GM19043 (cell line): ENCODE measurements around the gene FAM181A.

Source experiments
- ATAC-seq: cut with Tn5 transposase; IDR thresholded peaks from one replicate; pipeline ENCODE4 v1.9.1; 2021; ENCODE audit warnings: low read depth; ENCODE audit not compliant: unreplicated experiment

FAM181A gene

DNA sequence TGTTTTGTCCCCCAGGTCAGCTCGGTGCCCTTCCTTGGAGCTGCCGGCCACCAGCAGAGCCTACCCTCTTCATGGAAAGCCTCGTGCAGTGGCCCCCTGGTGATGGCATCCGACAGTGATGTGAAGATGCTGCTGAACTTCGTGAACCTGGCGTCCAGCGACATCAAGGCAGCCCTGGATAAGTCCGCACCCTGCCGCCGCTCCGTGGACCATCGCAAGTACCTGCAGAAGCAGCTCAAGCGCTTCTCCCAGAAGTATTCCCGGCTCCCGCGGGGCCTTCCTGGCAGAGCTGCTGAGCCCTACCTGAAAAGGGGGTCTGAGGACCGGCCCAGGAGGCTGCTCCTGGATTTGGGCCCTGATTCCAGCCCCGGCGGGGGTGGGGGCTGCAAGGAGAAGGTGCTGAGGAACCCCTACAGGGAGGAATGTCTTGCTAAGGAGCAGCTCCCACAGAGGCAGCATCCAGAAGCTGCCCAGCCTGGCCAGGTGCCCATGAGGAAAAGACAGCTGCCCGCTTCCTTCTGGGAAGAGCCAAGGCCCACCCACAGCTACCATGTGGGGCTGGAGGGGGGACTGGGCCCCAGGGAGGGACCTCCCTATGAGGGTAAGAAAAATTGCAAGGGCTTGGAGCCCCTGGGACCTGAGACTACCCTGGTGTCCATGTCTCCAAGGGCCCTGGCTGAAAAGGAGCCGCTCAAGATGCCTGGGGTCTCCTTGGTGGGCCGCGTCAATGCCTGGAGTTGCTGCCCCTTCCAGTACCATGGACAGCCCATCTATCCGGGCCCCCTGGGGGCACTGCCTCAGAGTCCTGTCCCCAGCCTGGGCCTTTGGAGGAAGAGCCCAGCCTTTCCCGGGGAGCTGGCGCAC lies 1.3 kb downstream of the FAM181A start:
- no peak for ATAC-seq

DNA sequence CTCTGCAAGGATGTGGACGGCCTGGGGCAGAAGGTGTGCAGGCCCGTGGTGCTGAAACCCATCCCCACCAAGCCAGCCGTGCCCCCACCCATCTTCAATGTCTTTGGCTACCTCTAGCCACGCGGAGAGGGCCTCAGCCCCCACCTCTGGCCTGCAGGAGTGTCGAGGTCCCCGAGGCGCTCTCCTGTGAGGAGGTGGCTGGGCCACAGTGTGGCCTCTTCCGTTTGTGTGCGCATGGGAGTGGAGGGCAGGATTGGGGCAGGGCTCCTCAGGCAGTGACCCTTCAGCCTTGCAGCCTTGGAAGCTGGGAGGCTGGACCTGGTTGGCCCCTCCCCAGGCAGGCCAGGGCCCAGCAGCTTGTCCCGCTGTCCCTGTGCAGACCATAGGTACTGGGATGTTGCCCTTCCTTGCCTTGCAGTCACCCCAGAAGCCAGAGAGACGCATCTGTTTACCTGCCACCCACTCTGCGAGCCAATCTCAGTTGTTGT lies 1.9 kb downstream of the FAM181A start:
- ATAC-seq: no peak

DNA sequence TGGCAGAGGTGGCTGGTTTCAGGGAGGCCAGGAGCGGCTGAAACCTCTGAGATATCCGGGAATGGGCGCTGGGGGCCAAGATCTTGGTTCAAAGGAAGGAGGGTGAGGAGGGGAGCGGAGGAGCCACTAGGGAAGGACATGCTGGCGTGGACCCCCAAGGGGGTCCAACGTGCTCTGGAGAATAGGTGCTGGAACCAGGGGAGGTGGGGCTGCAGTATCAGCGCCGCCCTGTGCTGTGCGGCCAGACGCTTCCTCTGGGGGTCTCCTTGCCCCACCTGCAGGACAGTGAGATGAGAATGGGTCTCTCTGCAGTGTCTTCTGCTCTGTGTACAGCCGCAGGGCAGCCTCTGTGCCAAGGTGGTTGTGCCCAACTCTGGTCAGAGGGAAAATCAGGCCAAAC lies 2.5 kb downstream of the FAM181A start:
- ATAC-seq: no peak

DNA sequence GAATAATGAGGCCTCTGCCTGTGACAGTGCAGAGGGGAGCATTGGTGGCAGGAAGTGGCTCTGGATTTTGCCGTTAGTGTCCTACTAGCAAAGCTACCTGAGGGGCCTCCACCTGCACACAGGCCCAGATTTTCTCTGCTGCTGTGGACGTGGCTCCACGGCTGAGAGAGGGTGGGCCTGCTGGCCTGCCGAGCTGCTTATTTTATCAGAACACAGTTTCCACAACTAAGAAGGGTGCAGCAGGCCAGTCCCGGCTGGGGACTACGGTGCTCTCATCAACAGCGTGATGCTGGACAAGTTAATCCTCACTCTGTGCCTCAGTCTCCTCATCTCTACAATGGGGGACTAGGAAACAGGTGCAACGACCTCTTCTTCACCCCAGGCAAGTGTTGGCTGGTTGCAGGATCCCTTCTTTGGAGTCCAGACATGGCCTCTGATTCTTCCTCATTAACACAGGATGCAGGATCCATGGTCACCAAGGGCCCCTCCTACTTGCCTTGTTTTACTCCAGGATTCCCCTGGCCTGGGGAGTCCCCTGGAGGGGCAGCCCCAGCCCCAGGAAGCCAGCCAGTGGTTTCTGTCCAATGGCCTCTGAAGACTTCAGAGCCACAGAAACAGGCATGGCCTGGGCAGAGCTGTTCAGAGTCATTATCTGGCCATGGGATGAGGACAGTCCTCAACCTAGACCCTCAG lies 3.3 kb downstream of the FAM181A start:
- ATAC-seq: no peak

DNA sequence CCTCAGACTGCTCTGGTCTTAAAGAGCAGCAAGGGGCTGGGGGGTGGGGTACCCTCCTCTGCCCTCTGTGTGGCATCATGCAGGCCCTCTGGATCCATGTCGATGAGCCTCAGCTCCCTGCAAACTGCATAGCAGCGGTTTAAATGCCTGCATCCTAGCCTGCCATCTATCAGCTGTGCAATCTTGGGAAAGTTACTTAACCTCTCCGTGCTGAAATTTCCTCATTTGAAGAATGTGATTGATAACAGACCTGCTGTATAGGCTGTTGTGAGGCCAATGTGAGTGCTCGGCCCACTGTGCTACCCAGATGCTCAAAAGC lies 3.8 kb downstream of the FAM181A start:
- ATAC-seq: no peak

DNA sequence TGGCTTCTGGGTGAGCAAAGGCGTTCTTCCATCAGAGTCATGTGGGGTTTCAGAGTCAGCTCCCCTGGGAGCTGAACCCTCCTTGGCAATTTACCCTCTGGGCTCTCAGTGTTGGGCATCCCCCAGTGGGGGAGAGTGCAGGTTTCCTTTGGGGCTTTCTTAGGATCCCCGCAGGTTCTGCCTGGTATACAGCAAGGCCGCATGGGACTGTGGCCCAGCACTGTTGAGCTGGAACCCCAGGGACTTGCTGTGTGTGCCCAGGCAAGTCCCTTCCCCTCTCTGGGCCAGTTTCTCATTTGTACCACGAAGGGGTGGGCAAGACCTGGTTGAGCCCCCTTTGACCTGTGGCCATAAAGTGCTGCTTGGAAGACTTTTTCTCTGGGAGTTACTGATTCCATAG lies 5.5 kb downstream of the FAM181A start:
- ATAC-seq: no peak

DNA sequence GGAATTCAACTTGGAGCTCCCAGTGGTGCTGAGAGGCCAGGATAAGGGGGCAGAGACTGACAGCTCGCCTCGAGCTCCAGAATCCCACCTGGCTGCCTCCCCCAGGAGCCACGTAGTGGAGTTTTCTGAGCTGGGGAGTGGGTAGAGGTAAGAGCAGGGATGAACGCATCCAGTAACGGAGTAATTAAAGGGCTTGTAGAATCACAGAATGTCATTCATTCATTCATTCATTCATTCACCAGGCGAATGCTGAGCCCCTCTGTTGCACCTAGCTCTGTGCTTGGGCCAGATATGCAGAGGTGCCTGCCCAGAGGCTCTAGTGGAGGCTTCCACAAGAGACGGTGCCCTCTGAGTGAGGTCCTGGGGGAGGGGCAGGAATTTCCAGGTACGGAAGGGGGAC lies 8.1 kb downstream of the FAM181A start:
- ATAC-seq: no peak

DNA sequence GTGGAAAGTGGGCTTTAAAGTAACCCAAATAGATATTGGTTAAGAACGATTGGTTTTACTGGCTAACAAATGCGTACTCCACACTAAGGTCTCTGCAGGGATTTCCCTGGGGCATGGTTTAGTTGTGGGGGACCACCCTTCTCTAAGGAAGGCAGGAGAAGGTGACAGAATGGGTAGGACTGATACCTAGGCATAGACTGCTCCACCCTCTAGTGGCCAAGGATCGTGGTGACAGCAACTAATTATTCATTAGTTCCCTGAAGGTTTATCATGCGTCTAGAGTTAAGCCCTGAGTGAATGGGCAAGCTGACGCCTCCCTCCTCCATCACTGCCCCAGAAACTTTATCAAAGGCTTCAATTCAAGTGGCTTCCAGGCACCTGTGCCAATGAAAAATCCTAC lies 9.1 kb downstream of the FAM181A start:
- no peak for ATAC-seq

DNA sequence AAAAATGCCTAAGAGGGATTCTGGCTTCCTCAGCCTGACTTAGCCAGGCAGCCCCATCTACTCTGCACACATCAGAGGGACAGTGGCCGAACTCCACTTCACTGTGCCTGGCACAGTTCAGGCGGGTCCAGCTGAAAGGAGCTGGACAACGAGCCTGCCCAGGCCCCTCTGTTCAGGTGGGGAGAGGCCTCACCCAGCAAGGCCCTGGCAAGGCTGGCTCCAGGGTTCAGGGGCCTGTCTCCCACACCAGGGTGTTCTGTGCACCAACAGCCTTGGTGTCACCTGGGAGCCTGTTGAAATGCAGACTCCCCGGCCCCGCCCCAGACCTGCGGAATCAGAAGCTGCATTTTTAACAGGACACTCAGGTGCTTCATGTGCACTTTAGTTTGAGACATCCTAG lies 9.8 kb downstream of the FAM181A start:
- ATAC-seq: no peak

DNA sequence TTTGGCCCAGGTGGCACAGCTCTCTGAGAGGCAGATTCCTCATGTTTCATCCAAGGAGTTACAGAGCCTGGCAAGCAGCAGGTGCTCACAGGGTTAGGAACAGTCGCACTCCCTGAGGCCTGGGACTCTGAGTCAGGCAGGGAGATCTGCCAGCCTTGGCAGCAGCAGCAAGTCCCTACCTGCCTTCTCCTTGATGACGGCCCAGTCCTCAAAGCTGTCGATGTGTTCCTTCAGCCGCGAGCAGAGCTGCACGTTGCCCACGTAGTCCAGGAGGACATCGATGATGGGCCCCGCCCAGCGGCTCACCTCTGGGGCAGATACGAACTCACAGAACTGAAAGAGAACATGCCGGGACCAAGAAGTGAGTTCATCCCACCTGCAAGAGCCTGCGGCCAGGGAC lies 10.4 kb downstream of the FAM181A start:
- no peak for ATAC-seq

DNA sequence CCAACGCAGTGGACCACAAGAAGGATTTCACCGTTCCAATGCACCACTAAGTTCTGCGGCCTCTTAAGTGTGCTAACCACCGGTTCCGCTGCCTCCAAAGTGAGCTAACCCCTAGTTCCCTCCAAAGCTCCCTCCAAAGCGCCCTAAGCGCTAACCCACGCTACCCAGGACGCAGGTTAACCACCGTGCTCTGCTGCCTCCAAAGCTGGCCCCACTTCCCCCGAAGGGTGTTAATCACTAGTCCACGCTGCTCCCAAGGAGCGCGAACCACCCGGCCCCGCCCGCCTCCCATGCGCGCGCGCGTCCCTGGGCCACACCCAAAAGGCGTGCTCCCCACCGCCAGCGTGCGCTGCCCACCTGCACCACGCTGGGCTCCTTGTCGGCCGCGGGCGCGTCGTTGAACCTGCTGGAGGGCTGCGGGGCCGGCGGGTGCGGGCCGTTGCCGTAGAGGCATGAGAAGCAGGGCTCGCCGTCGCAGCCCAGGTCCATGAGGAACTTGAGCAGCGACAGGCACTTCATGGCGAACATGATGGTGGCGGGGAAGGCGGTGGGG lies 11.7 kb downstream of the FAM181A start:
- no peak for ATAC-seq

DNA sequence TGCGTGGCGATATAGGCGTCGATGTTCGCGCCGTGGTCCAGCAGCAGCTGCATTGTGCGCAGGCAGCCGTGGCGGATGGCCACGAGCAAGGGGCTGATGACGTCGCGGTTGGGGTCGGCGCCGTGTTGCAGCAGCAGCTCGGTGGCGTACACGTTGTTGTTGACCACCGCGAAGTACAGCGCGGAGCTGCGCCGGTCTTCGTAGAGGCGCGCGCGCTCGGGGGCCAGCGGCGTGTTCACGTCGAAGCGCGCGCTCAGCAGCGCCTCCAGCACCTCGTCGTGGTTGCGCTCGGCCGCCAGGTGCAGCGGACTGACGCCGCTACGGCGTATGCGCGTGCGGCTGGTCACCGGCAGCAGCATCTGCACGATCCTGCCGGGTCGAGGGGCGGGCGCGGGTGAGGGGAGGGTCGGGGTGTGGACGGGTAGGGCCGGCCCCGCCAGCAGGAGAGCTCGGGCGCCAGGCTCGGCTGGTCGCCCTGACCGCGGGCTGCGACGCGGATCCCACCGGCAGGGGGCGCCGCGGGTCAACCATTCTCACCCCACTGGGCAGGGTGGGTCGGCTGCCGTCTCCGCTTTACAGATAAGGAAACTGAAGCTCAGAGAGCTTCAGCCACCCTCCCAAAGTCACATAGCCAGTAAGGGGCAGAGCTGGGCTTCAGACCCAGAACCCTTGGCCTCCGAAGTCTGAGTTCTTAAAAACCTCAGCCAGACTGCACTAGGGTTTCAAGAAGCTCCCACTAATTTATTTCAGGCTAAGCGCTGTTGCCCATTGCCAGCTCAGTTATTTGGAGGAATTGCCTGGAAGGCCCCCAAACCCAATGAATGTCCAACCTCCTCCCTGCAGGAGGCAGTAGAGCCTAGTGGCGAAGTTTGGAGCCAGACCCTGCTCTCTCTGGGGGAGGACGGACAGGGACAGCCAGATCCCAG lies 12.4 kb downstream of the FAM181A start:
- ATAC-seq: peak; percentile 91

DNA sequence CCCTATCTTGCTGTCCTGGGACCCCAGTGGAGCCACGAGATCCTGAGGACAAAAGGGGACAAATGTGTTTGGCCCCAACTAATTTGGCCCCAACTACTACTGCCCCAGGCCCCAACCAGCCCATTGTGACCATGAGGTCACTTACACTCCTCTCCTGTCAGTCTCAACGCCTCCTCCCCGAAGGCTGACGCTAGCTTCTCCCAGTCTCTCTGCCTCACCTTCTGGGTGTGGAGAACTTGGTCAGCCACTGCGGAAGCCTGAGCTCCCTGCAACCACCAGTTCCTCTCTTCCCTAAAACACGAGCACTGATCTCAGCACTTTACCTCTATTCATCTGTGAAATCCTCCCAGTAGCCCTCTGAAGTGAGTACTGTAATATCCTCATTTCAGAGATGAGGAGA lies 13.3 kb downstream of the FAM181A start:
- no peak for ATAC-seq

DNA sequence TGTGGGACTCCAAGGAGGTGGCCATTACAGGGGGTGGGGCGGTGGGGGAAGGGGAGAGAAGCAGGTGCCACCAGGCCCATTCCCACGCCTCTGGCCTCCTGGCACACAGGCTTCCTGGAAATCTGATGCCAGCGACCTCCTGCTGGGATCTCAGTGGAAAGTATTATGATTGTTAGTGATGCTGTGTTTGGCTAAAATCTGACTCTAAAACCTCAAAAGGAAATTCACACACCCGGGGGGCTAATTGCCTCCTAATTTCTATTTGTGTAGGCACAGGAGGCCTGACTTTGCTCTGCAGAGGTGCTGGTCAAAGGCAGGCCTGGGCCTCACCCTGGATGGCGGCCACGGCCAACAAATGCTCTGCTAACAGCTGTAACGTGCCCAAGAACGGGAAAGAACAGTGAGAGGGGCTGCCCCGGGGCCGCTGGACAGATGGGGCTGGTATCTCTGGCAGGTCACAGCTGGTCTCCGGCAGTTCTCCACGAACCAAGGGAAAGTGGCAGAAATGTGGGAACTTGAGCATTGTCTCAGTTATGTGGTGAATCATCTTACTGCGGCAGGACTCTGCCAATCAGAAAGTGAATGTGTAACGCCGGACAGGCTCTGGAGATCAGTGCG lies 14.3 kb downstream of the FAM181A start:
- no peak for ATAC-seq

DNA sequence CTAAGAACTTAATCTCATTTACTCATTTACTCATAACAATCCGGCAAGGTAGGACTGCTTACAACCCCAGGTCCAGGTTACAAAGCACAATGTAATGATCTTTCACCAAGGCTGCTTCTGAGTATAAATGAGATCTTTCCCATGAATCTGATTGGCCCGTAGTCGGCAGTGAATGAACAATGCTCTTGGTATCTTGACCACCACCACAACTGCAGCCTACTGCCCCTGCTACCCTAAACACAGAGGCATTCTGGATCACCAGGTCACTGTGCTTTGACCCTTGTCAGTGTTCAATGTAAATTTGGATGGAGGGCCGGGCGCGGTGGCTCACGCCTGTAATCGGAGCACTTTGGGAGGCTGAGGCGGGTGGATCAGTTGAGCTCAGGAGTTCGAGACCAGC lies 15.9 kb downstream of the FAM181A start:
- no peak for ATAC-seq

DNA sequence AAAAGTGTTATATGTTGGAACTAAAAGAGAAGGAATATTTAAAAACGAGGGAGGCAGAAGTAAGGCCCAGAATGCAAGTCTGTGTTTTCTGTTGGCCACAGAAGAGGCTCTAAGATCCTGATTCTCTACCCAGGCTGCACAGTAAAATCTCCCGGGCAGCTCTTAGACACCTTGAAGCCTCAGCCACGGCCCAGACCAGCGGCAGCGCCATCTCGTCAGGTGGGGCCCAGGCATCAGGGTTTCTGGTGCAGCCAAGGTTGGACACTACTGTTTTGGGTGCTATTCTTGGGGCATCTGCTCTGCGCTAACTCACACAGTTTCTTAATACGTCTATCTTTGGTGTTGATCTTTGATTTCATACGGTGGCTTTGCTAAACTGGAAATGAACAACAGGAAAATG lies 16.8 kb downstream of the FAM181A start:
- ATAC-seq: no peak

DNA sequence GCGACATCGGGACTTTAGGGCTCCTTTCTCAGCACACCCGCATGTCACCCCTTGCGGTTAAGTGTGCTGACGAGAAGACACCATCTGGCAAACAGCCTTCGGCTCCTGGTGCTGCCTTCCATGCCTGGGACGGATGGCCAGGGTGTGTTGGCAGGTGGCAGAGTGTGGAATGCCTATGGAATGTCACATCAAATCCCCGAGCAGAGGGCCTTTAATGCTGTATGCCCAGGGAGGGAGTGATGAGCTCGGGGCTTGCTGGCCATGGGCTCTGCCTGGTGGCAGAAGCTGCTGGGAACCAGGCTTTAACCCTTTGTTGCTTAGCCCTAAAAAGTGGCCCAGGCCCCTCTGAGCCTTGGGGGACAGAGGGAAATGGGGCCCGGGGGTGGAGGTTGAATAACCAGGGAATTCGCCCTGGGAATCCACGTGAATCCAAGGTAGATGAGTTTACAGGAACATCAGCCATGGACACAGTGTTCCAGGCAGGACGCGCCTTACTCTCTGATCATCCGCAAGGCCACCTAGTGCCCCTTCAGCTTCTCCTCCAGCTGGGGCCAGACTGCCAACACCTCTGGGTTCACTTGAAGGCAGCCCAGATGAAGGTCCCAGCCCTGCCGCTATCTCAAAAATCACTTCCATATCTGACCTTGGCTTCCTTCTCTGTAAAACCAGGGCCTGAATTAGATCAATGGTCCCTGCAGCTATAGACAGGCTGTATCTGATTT lies 17.4 kb downstream of the FAM181A start:
- no peak for ATAC-seq

DNA sequence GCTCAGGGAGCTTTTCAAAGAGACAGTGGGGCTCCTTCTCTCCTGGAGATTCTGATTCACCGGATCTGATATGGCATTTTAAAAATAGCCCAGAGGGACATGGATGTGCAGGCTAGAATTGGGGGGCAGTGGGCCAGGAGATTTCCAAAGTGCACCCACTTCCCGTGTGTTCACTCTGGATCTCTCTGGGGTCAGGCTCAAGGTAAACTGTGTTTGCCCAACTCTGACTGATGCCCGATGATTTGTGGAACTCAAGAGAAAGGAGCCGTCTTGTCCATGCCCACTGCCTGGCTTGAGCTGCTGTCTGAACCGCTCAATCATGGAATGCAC lies 17.9 kb downstream of the FAM181A start:
- no peak for ATAC-seq

DNA sequence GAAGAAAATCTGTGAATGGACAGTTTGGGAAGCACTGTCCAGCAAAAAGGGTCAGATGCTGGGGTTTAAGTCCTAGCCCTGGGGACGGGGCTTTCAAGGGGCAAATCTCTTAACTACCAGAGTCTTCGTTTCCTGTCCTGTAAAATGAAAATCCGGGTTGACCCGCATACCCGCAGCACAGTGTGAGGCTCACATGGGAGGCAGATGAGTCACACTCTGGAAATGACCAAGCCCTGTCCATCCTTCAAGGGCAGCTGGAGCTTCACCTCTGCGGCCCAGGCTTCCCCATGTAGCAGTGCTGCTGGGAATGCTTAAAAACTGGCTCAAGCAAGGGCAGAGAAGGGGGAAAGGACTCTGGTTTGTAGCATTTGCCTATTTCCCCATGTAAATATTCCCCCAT lies 19.0 kb downstream of the FAM181A start:
- no peak for ATAC-seq

DNA sequence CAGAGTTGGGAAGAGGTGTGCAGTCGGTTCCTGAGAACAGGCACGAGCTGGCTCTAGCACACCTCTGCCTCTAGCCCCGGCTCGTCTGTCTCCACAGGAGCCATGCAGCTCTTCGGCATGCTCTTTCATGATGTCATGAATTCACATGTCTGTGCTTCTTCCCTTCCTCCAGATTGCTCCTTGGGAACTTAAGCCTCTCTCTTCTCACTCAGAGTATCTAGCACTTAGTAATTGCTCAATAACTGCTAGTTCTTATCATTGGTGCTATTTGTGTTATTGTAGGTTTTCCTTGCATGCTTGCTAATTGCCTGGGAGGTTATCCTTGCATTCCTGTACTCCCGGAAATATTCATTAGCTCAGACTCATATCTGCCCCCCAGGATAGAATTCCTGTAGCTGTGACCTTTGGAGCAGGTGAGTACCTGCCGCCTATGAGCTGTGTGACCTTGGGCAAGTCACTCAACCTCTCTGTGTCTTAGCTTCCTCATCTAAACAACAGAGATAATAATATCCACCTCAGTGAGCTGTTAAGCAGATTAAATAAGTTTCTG lies 19.5 kb downstream of the FAM181A start:
- no peak for ATAC-seq
